HepG2 (cell line): ENCODE data around the gene ZNF428. TPM values are rescaled to one million over a fixed set of nuclear protein-coding genes. Genes with fewer than 3 reads are reported as not detected.

Experiments used
- ATAC-seq: fragments of 200-7000 bp; cut with Tn5 transposase; 3 replicates; pipeline ENCODE4 v1.9.1; 2020; ENCODE audit warnings: mild to moderate bottlenecking, moderate library complexity
- BruUV-seq: library from RNA; stranded (reverse); fragments of 400-500 nt; replicated peaks from 2 replicates; lab custom pipeline; 2021; lab: Mats Ljungman, UMichigan
- CTCF ChIA-PET: fragments of 300-600 bp; formaldehyde crosslinking; extraction: SDS; loops from one replicate; lab custom pipeline; 2021; ENCODE audit warnings: low total read pairs, inconsistent platforms, low intra/inter-chr PET ratio; lab: Yijun Ruan, JAX
- POLR2A ChIA-PET: fragments of 350-600 bp; sonication (Branson Sonifier 250); formaldehyde crosslinking; loops from one replicate; lab custom pipeline; 2020; ENCODE audit warnings: antibody characterized with exemption, inconsistent platforms; lab: Yijun Ruan, JAX
- DNase-seq: peaks from one replicate; pipeline ENCODE4 v3.0.0-alpha.2; 2015; ENCODE audit warnings: low spot score
- FAIRE-seq: peaks from 3 replicates; lab custom pipeline; 2011; peaks lifted over from hg19 to GRCh38; lab: Jason Lieb, UNC
- H2AFZ ChIP-seq: one replicate; pipeline ENCODE4 v1.6.1; 2011; ENCODE audit warnings: low read length, inconsistent platforms
- H3K27ac ChIP-seq: fragments of 300-600 bp; 3 replicates; pipeline ENCODE4 v1.8.0; 2011; ENCODE audit warnings: mixed run types, mild to moderate bottlenecking, mixed read lengths, low read length, inconsistent platforms; ENCODE audit not compliant: insufficient read depth; ENCODE audit errors: extremely low read length
- H3K27me3 ChIP-seq, 2 experiments: fragments of 200-600 bp in 1 of 2; 2 replicates in 1 of 2; 3 replicates in 1 of 2; pipeline versions ENCODE4 v1.6.0 to v1.8.0; 2011; ENCODE audit warnings: low read length in 2 of 2, mild to moderate bottlenecking in 2 of 2, moderate library complexity in 2 of 2, inconsistent platforms in 1 of 2; ENCODE audit not compliant: insufficient read depth in 2 of 2, control insufficient read depth in 1 of 2
- H3K36me3 ChIP-seq, 2 experiments: fragments of 200-600 bp in 1 of 2; replicated peaks in 1 of 2; 2 replicates in 1 of 2; 3 replicates in 1 of 2; pipeline versions ENCODE4 v1.5.1 to v1.8.0; 2011; ENCODE audit warnings: low read length in 2 of 2, inconsistent platforms in 1 of 2; ENCODE audit not compliant: insufficient read depth in 2 of 2, control insufficient read depth in 1 of 2
- H3K4me1 ChIP-seq: 2 replicates; pipeline ENCODE4 v1.5.1; 2012; ENCODE audit warnings: low read length, inconsistent platforms; ENCODE audit not compliant: insufficient read depth
- H3K4me2 ChIP-seq: 2 replicates; pipeline ENCODE4 v1.6.0; 2011; ENCODE audit warnings: low read depth, low read length, inconsistent platforms
- H3K4me3 ChIP-seq, 3 experiments: fragments of 200-600 bp in 1 of 3; sonication (generic), shearing (Covaris generic) in 1 of 3; replicated peaks in 1 of 3; 2 replicates each; pipeline ENCODE4 v1.5.1; 2011 to 2016; ENCODE audit warnings: low read length in 3 of 3, inconsistent platforms in 2 of 3, low read depth in 2 of 3, mild to moderate bottlenecking in 2 of 3, control low read depth in 1 of 3, mixed read lengths in 1 of 3; ENCODE audit not compliant: insufficient read depth in 1 of 3
- H3K79me2 ChIP-seq: one replicate; pipeline ENCODE4 v1.6.1; 2011; ENCODE audit warnings: low read length, inconsistent platforms; ENCODE audit not compliant: insufficient read depth
- H3K9ac ChIP-seq: 2 replicates; pipeline ENCODE4 v1.6.0; 2011; ENCODE audit warnings: mild to moderate bottlenecking, low read depth, low read length, inconsistent platforms; ENCODE audit not compliant: insufficient read depth
- H3K9me3 ChIP-seq: 2 replicates; pipeline ENCODE4 v1.5.1; 2012; ENCODE audit warnings: mild to moderate bottlenecking, low read length
- H4K20me1 ChIP-seq: 2 replicates; pipeline ENCODE4 v1.6.0; 2011; ENCODE audit warnings: inconsistent platforms, mild to moderate bottlenecking, low read length, moderate library complexity; ENCODE audit not compliant: insufficient read depth
- AGO1 ChIP-seq: fragments of 200-400 bp; formaldehyde crosslinking; IDR thresholded peaks from 2 replicates; pipeline ENCODE4 v1.6.1; 2017; ENCODE audit warnings: mild to moderate bottlenecking, low read depth, low read length, moderate library complexity; ENCODE audit not compliant: poor library complexity, severe bottlenecking
- ARID3A ChIP-seq: IDR thresholded peaks from 2 replicates; pipeline ENCODE4 v1.6.1; 2012; ENCODE audit warnings: low read depth, low read length, improper control_type of control experiment
- ETV5 ChIP-seq: IDR thresholded peaks from 2 replicates; pipeline ENCODE4 v1.6.1; 2018; ENCODE audit warnings: missing biosample characterization, missing genetic modification reagents, inconsistent platforms, borderline replicate concordance
- FOXC1 ChIP-seq: sonication (generic); formaldehyde crosslinking; IDR thresholded peaks from 2 replicates; pipeline ENCODE4 v1.8.0; 2022; ENCODE audit warnings: mild to moderate bottlenecking, missing genetic modification reagents, borderline replicate concordance
- GTF2F1 ChIP-seq: fragments of 150-350 bp; IDR thresholded peaks from 2 replicates; pipeline ENCODE4 v1.6.1; 2014; ENCODE audit warnings: low read length
- HMGXB4 ChIP-seq, 2 experiments: sonication (generic) in 1 of 2; formaldehyde crosslinking in 1 of 2; IDR thresholded peaks; 2 replicates each; pipeline versions ENCODE4 v1.4.0 to v1.6.1; 2018 to 2020; ENCODE audit warnings: missing genetic modification reagents in 2 of 2, borderline replicate concordance in 1 of 2, low read depth in 1 of 2, mild to moderate bottlenecking in 1 of 2, missing biosample characterization in 1 of 2
- HNRNPUL1 ChIP-seq: fragments of 200-400 bp; formaldehyde crosslinking; IDR thresholded peaks from 2 replicates; pipeline ENCODE4 v1.6.1; 2017; ENCODE audit warnings: low read depth, mild to moderate bottlenecking, low read length, moderate library complexity
- HOMEZ ChIP-seq: IDR thresholded peaks from 2 replicates; pipeline ENCODE4 v1.6.1; 2016; ENCODE audit warnings: low read depth
- RARG ChIP-seq: sonication (generic); formaldehyde crosslinking; IDR thresholded peaks from 2 replicates; pipeline ENCODE4 v1.4.0; 2020; ENCODE audit warnings: low read depth, mild to moderate bottlenecking, missing genetic modification reagents
- RFX3 ChIP-seq: IDR thresholded peaks from 2 replicates; pipeline ENCODE4 v1.6.1; 2016; ENCODE audit warnings: missing biosample characterization, missing genetic modification reagents
- SIN3B ChIP-seq: fragments of 150-350 bp; IDR thresholded peaks from 2 replicates; pipeline ENCODE4 v1.6.1; 2014; ENCODE audit warnings: low read length
- TEF ChIP-seq: sonication (generic); formaldehyde crosslinking; IDR thresholded peaks from 2 replicates; pipeline ENCODE4 v1.5.0; 2020; ENCODE audit warnings: missing genetic modification reagents
- XRCC5 ChIP-seq: fragments of 200-400 bp; formaldehyde crosslinking; optimal IDR thresholded peaks from 2 replicates; pipeline ENCODE3; 2017; ENCODE audit warnings: mild to moderate bottlenecking, low read length
- ZKSCAN1 ChIP-seq: fragments of 150-350 bp; IDR thresholded peaks from 2 replicates; pipeline ENCODE4 v1.6.1; 2014; ENCODE audit warnings: low read length
- ZMYM2 ChIP-seq: sonication (generic); formaldehyde crosslinking; IDR thresholded peaks from 2 replicates; pipeline ENCODE4 v1.8.0; 2022; ENCODE audit warnings: mild to moderate bottlenecking, missing genetic modification reagents
- ZNF383 ChIP-seq: sonication (generic); formaldehyde crosslinking; IDR thresholded peaks from 2 replicates; pipeline ENCODE4 v1.4.0; 2020; ENCODE audit warnings: missing genetic modification reagents, mild to moderate bottlenecking, borderline replicate concordance
- ZNF709 ChIP-seq: sonication (generic); formaldehyde crosslinking; IDR thresholded peaks from 2 replicates; pipeline ENCODE4 v1.5.0; 2020; ENCODE audit warnings: mild to moderate bottlenecking, missing genetic modification reagents
- WGBS: methylation state at CpG from one replicate; pipeline ENCODE4 v1.1.6; 2017; ENCODE audit warnings: low lambda C conversion rate; 5-methylcytosine and 5-hydroxymethylcytosine counted together
- in situ Hi-C: cut with HindIII; loops from 2 replicates; pipeline ENCODE4 v1.10.0; 2017; ENCODE audit warnings: low pct_unique_long_range_greater_than_20kb; ENCODE audit not compliant: extremely low pct_ligation_motif_present
- intact Hi-C: fragments of 100-400 bp; cut with micrococcal nuclease; formaldehyde crosslinking; loops from one replicate; pipeline ENCODE4 v1.10.0; 2022; ENCODE audit not compliant: unreplicated experiment
- polyA plus RNA-seq, 8 experiments: library from polyadenylated mRNA; depleted of rRNA in 3 of 8; stranded (reverse) in 7 of 8; unstranded in 1 of 8; fragments of >200 nt; fragmentation: Illumina TruSeq in 4 of 8; extraction: Trizol in 4 of 8; gene quantifications; 2 replicates each; pipeline versions ENCODE4 v1.2.1 to v1.2.3, GENCODE V29; 2011 to 2016; ENCODE audit warnings: low read depth in 4 of 8, missing spikeins in 1 of 8, mixed read lengths in 1 of 8; ENCODE audit not compliant: insufficient read depth in 1 of 8
- total RNA-seq, 5 experiments: library from RNA; depleted of rRNA; stranded (reverse); fragments of >200 nt; fragmentation: Illumina TruSeq; extraction: Trizol; gene quantifications; 2 replicates each; pipeline ENCODE4 v1.2.3, GENCODE V29; 2016; ENCODE audit warnings: low read depth in 1 of 5

Gene ZNF428
- total and polyA plus RNA-seq, 2 of the 13 experiments (the other 11 are each of a cell fraction or from before 2014, with no cell fraction given), result 10.4 to 26.9 TPM

- TF ChIP-seq SIN3B (no peak), HNRNPUL1 (no peak), ZKSCAN1 (no peak), GTF2F1 (no peak)
These were observed 2.6 kb upstream of the ZNF428 start (continued) for GRCh38 chr19:43622070-43622469.

GRCh38 chr19:43620061-43621001 is 902 bp upstream of the ZNF428 start:
- no peaks in the 10 kb centered on the region for H3K9me3 ChIP-seq
- intact Hi-C loops (no loop called here), in situ Hi-C loops (no loop called here)
- H3K27ac ChIP-seq, result peak overlapping the region; percentile 96
- H3K4me3 ChIP-seq, result peak overlapping the region; percentile 60 to 81 (median 61); a peak in 5 of 6 replicates
- H2AFZ ChIP-seq, result no peak overlapping the region
- DNase-seq (no peak), FAIRE-seq (peak; percentile 67), ATAC-seq (no peak)
- no peaks in the 10 kb centered on the region for H4K20me1 ChIP-seq
- 0 out of 5 replicates have a peak, but pooled peaks cover 0 to 2% of the 10 kb centered on the region in 2 experiments for H3K36me3 ChIP-seq
- peaks cover 24% of the 10 kb centered on the region for H3K4me1 ChIP-seq
- H3K27me3 ChIP-seq, result no peaks in the 10 kb centered on the region
- peaks cover 14% of the 10 kb centered on the region for H3K79me2 ChIP-seq
- 78% methylated on average over 17 of the region's 23 CpGs for WGBS
- H3K9ac ChIP-seq, result peak overlapping the region; percentile 88
- CTCF ChIA-PET, result no interaction called here
- TSS peak; percentile 83 for BruUV-seq
- H3K4me2 ChIP-seq, result peak overlapping the region; percentile 96
- POLR2A ChIA-PET, result interaction anchor here (0.7 kb wide), 1 partner anchor 48 kb away, joined by 4 read pairs; no protein-coding TSS in a partner anchor
- TF ChIP-seq TEF, result no peak
- TF ChIP-seq HOMEZ, result no peak
- TF ChIP-seq ZNF709 (CRISPR knock-in tag), result no peak
- TF ChIP-seq HMGXB4 (CRISPR knock-in tag; IDR thresholded peaks at IDR 0.05; ENCODE audit: borderline replicate concordance in 1 of 2, low read depth in 1 of 2), result no peak
- peak; percentile 4 for TF ChIP-seq XRCC5
- TF ChIP-seq RARG, result no peak
- TF ChIP-seq RFX3 (CRISPR knock-in tag), result no peak
- TF ChIP-seq ZMYM2 (CRISPR knock-in tag), result 0 out of 2 replicates have a peak, but pooled peaks have one; percentile 8
- no peak for TF ChIP-seq AGO1
- TF ChIP-seq ZNF383, result no peak
- TF ChIP-seq ETV5, result no peak
- no peak for TF ChIP-seq ARID3A
- no peak for TF ChIP-seq FOXC1 (CRISPR knock-in tag)
